Activated CD4-positive, alpha-beta T cell treated with anti-CD3 and anti-CD28 coated beads, Interleukin-2, amount 10 ng/mL, durations not matched to agents 24 days and 14 days (primary cell): ENCODE measurements around the gene CCNH. TPM values are rescaled to one million over a fixed set of nuclear protein-coding genes. Genes with fewer than 3 reads are reported as not detected.

Experiments
- DNase-seq: peaks from one replicate; pipeline ENCODE4 v3.0.0; 2022
- H3K27ac Mint-ChIP-seq: one replicate; pipeline ENCODE4 v1.8.0; 2022; ENCODE audit warnings: mild to moderate bottlenecking, mixed read lengths
- H3K27me3 Mint-ChIP-seq: one replicate; pipeline ENCODE4 v1.8.0; 2022; ENCODE audit warnings: mixed read lengths
- H3K36me3 Mint-ChIP-seq: one replicate; pipeline ENCODE4 v1.8.0; 2022; ENCODE audit warnings: low read depth, mild to moderate bottlenecking, mixed read lengths
- H3K4me1 Mint-ChIP-seq: one replicate; pipeline ENCODE4 v1.8.0; 2021; ENCODE audit warnings: mixed read lengths
- H3K4me3 Mint-ChIP-seq: one replicate; pipeline ENCODE4 v1.8.0; 2022; ENCODE audit warnings: mild to moderate bottlenecking, moderate library complexity, mixed read lengths
- H3K9me3 Mint-ChIP-seq: one replicate; pipeline ENCODE4 v1.8.0; 2021; ENCODE audit warnings: mixed read lengths
- intact Hi-C: fragments of 100-400 bp; cut with micrococcal nuclease; formaldehyde crosslinking; loops from one replicate; pipeline ENCODE4 v1.15.1; 2023
- total RNA-seq: library from RNA; stranded (reverse); gene quantifications from 2 replicates; pipeline ENCODE4 v1.2.3, GENCODE V29; 2022

CCNH gene
- total RNA-seq, 1 donor from 2014 or later, result 75.6 TPM

GRCh38 chr5:87368601-87369000 lies 44.1 kb downstream of the CCNH start:
- H3K4me1 Mint-ChIP-seq, result peaks cover 2% of the 10 kb centered on the region
- H3K27me3 Mint-ChIP-seq, result no peaks in the 10 kb centered on the region
- intact Hi-C loops, result no loop called here
- H3K36me3 Mint-ChIP-seq, result peaks cover 32% of the 10 kb centered on the region
- H3K4me3 Mint-ChIP-seq, result no peak overlapping the region
- H3K9me3 Mint-ChIP-seq, result no peaks in the 10 kb centered on the region
- DNase-seq, result no peak
- no peak overlapping the region for H3K27ac Mint-ChIP-seq

GRCh38 chr5:87367243-87367642 lies 45.5 kb downstream of the CCNH start:
- Mint-ChIP-seq H3K27me3 (no peaks in the 10 kb centered on the region), H3K4me1 (peaks cover 2% of the 10 kb centered on the region), H3K9me3 (no peaks in the 10 kb centered on the region), H3K36me3 (peaks cover 30% of the 10 kb centered on the region), H3K4me3 (no peak overlapping the region), H3K27ac (no peak overlapping the region)
- no peak for DNase-seq
- intact Hi-C loops, result no loop called here

GRCh38 chr5:87361536-87362213 lies 51.1 kb downstream of the CCNH start:
- Mint-ChIP-seq H3K9me3 (no peaks in the 10 kb centered on the region), H3K4me3 (no peak overlapping the region), H3K27me3 (no peaks in the 10 kb centered on the region), H3K27ac (no peak overlapping the region), H3K4me1 (peaks cover 2% of the 10 kb centered on the region), H3K36me3 (peaks cover 31% of the 10 kb centered on the region)
- intact Hi-C loops, result no loop called here
- DNase-seq, result no peak

- Mint-ChIP-seq H3K27ac (no peak overlapping the region), H3K36me3 (peaks cover 31% of the 10 kb centered on the region), H3K4me1 (peaks cover 2% of the 10 kb centered on the region)
These were observed 51.7 kb downstream of the CCNH start for GRCh38 chr5:87361031-87361445.

GRCh38 chr5:87360132-87360531 lies 52.6 kb downstream of the CCNH start:
- Mint-ChIP-seq H3K27ac (no peak overlapping the region), H3K27me3 (no peaks in the 10 kb centered on the region), H3K36me3 (peaks cover 37% of the 10 kb centered on the region), H3K4me1 (peaks cover 2% of the 10 kb centered on the region), H3K4me3 (no peak overlapping the region), H3K9me3 (no peaks in the 10 kb centered on the region)
- intact Hi-C loops, result no loop called here
- no peak for DNase-seq

More at GRCh38 chr5:87361031-87361445, 51.7 kb downstream of the CCNH start:
- intact Hi-C loops, result no loop called here
- H3K9me3 Mint-ChIP-seq, result no peaks in the 10 kb centered on the region
- H3K4me3 Mint-ChIP-seq, result no peak overlapping the region
- DNase-seq, result no peak
- no peaks in the 10 kb centered on the region for H3K27me3 Mint-ChIP-seq

GRCh38 chr5:87359106-87359505 lies 53.6 kb downstream of the CCNH start:
- intact Hi-C loops, result no loop called here
- no peaks in the 10 kb centered on the region for H3K27me3 Mint-ChIP-seq
- H3K36me3 Mint-ChIP-seq, result peaks cover 38% of the 10 kb centered on the region
- no peak for DNase-seq
- H3K4me1 Mint-ChIP-seq, result peaks cover 6% of the 10 kb centered on the region
- no peak overlapping the region for H3K27ac Mint-ChIP-seq
- H3K4me3 Mint-ChIP-seq, result no peak overlapping the region
- no peaks in the 10 kb centered on the region for H3K9me3 Mint-ChIP-seq

- Mint-ChIP-seq H3K27me3 (no peaks in the 10 kb centered on the region), H3K9me3 (no peaks in the 10 kb centered on the region), H3K27ac (no peak overlapping the region), H3K4me3 (no peak overlapping the region), H3K4me1 (peaks cover 14% of the 10 kb centered on the region), H3K36me3 (peaks cover 44% of the 10 kb centered on the region)
- intact Hi-C loops, result no loop called here
- no peak for DNase-seq
These were observed 58.2 kb downstream of the CCNH start for GRCh38 chr5:87354496-87354895.

- H3K27ac Mint-ChIP-seq, result no peak overlapping the region
- no peak for DNase-seq
- intact Hi-C loops, result no loop called here
- peaks cover 8% of the 10 kb centered on the region for H3K9me3 Mint-ChIP-seq
- peaks cover 4% of the 10 kb centered on the region for H3K4me1 Mint-ChIP-seq
- no peak overlapping the region for H3K4me3 Mint-ChIP-seq
- H3K36me3 Mint-ChIP-seq, result peaks cover 34% of the 10 kb centered on the region
- no peaks in the 10 kb centered on the region for H3K27me3 Mint-ChIP-seq
These were observed 64.9 kb downstream of the CCNH start for GRCh38 chr5:87347841-87348240.

GRCh38 chr5:87347272-87347671 lies 65.5 kb downstream of the CCNH start:
- H3K27ac Mint-ChIP-seq, result no peak overlapping the region
- no peak overlapping the region for H3K4me3 Mint-ChIP-seq
- DNase-seq, result no peak
- intact Hi-C loops, result no loop called here
- peaks cover 8% of the 10 kb centered on the region for H3K9me3 Mint-ChIP-seq
- no peaks in the 10 kb centered on the region for H3K27me3 Mint-ChIP-seq
- peaks cover 4% of the 10 kb centered on the region for H3K4me1 Mint-ChIP-seq
- peaks cover 35% of the 10 kb centered on the region for H3K36me3 Mint-ChIP-seq

Other genes with a start within 250 kb of the CCNH start
- 20.6 and 21.2 TPM in 2 replicates for gene RASA1, start 145.0 kb downstream of the CCNH start, total RNA-seq